OCI-LY1 (cell line): ENCODE data around the gene CREB3L2.

ENCODE experiments used
- H2AFZ ChIP-seq: fragments of 200-600 bp; sonication (generic), shearing (Covaris generic); 2 replicates; pipeline ENCODE4 v1.6.0; 2014; ENCODE audit warnings: antibody characterized with exemption, mild to moderate bottlenecking, low read length
- H3F3A ChIP-seq: fragments of 200-600 bp; sonication (generic), shearing (Covaris generic); 2 replicates; pipeline ENCODE4 v1.6.0; 2014; ENCODE audit warnings: mild to moderate bottlenecking, antibody characterized with exemption, low read length, moderate library complexity; ENCODE audit not compliant: insufficient read depth
- H3K27ac ChIP-seq: fragments of 200-600 bp; sonication (generic); 2 replicates; pipeline ENCODE4 v1.5.1; 2014; ENCODE audit warnings: low read length, mixed run types, mild to moderate bottlenecking, low read depth; ENCODE audit not compliant: poor library complexity, severe bottlenecking
- H3K27me3 ChIP-seq: fragments of 200-600 bp; sonication (generic); 2 replicates; pipeline ENCODE4 v1.6.0; 2014; ENCODE audit warnings: antibody characterized with exemption, mild to moderate bottlenecking, low read length, moderate library complexity; ENCODE audit not compliant: insufficient read depth
- H3K36me3 ChIP-seq: fragments of 200-600 bp; sonication (generic); 2 replicates; pipeline ENCODE4 v1.6.1; 2014; ENCODE audit warnings: mild to moderate bottlenecking, antibody characterized with exemption, low read length, moderate library complexity, mixed read lengths; ENCODE audit not compliant: insufficient read depth
- H3K4me1 ChIP-seq: fragments of 200-600 bp; sonication (generic); 2 replicates; pipeline ENCODE4 v1.5.1; 2014; ENCODE audit warnings: mild to moderate bottlenecking, low read length, moderate library complexity; ENCODE audit not compliant: insufficient read depth, severe bottlenecking
- H3K4me2 ChIP-seq: fragments of 200-600 bp; sonication (generic), shearing (Covaris generic); 2 replicates; pipeline ENCODE4 v1.6.1; 2014; ENCODE audit warnings: low read length
- H3K4me3 ChIP-seq: fragments of 200-600 bp; sonication (generic); 2 replicates; pipeline ENCODE4 v1.5.1; 2014; ENCODE audit warnings: low read length, low read depth, mild to moderate bottlenecking, mixed read lengths; ENCODE audit not compliant: poor library complexity, severe bottlenecking
- H3K79me2 ChIP-seq: fragments of 200-600 bp; shearing (Covaris generic); 2 replicates; pipeline ENCODE4 v1.6.1; 2016; ENCODE audit warnings: mixed run types, low read length, mixed read lengths; ENCODE audit not compliant: insufficient read depth
- H3K9ac ChIP-seq: fragments of 200-600 bp; sonication (generic), shearing (Covaris generic); 2 replicates; pipeline ENCODE4 v1.6.1; 2014; ENCODE audit warnings: mild to moderate bottlenecking, low read length, mixed read lengths
- H3K9me2 ChIP-seq: fragments of 200-600 bp; sonication (generic), shearing (Covaris generic); 2 replicates; pipeline ENCODE4 v1.6.1; 2014; ENCODE audit warnings: low read depth, mild to moderate bottlenecking, low read length, mixed read lengths
- H3K9me3 ChIP-seq: fragments of 200-600 bp; shearing (Covaris generic); 2 replicates; pipeline ENCODE4 v1.6.1; 2014; ENCODE audit warnings: low read length, mixed read lengths
- H4K20me1 ChIP-seq: fragments of 200-600 bp; sonication (generic), shearing (Covaris generic); 2 replicates; pipeline ENCODE4 v1.6.0; 2016; ENCODE audit warnings: mild to moderate bottlenecking, low read length; ENCODE audit not compliant: insufficient read depth
- EZH2 ChIP-seq: fragments of 200-600 bp; sonication (generic), shearing (Covaris generic); IDR thresholded peaks from 2 replicates; pipeline ENCODE4 v1.8.0; 2017; ENCODE audit warnings: borderline replicate concordance, mixed run types, mild to moderate bottlenecking, antibody characterized with exemption, low read length, moderate library complexity, mixed read lengths
- TF ChIP-seq, protein P1 (sequence below): fragments of 200-600 bp; sonication (generic), shearing (Covaris generic); IDR thresholded peaks from 2 replicates; pipeline ENCODE4 v1.5.1; 2017; ENCODE audit warnings: mild to moderate bottlenecking, antibody characterized with exemption, low read length, moderate library complexity, mixed read lengths

CREB3L2 gene

DNA sequence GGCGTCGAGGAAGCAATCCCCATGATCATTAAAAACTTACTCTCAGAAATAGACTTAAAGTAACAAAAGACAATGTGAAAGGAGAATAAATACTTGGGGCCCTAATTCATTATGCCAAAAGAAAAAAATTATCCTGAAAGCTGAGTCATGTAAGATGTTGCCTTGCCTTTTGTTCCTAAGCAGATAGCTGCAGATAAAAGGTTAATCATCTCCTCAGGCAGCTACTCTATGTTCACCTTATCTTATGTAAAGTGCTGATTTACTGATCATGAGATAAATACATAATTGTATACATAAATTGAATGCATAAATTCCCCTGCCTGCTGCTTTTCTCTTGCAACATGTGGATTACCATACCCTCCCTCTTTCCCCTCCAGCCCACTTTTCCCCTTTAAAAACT lies 28.1 kb upstream of the CREB3L2 start:
- no peak overlapping the region for H3K27ac ChIP-seq
- no peaks in the 10 kb centered on the region for H3K36me3 ChIP-seq
- H3K9me2 ChIP-seq, result no peaks in the 10 kb centered on the region
- H3K9ac ChIP-seq, result no peak overlapping the region
- no peaks in the 10 kb centered on the region for H3F3A ChIP-seq
- no peaks in the 10 kb centered on the region; the same call in 1 of the 2 replicates for H3K9me3 ChIP-seq
- H3K79me2 ChIP-seq, result no peaks in the 10 kb centered on the region
- no peak overlapping the region for H3K4me2 ChIP-seq
- H3K27me3 ChIP-seq, result no peaks in the 10 kb centered on the region
- no peaks in the 10 kb centered on the region for H3K4me1 ChIP-seq
- no peaks in the 10 kb centered on the region for H4K20me1 ChIP-seq
- no peak overlapping the region for H2AFZ ChIP-seq
- TF ChIP-seq, protein P1, sequence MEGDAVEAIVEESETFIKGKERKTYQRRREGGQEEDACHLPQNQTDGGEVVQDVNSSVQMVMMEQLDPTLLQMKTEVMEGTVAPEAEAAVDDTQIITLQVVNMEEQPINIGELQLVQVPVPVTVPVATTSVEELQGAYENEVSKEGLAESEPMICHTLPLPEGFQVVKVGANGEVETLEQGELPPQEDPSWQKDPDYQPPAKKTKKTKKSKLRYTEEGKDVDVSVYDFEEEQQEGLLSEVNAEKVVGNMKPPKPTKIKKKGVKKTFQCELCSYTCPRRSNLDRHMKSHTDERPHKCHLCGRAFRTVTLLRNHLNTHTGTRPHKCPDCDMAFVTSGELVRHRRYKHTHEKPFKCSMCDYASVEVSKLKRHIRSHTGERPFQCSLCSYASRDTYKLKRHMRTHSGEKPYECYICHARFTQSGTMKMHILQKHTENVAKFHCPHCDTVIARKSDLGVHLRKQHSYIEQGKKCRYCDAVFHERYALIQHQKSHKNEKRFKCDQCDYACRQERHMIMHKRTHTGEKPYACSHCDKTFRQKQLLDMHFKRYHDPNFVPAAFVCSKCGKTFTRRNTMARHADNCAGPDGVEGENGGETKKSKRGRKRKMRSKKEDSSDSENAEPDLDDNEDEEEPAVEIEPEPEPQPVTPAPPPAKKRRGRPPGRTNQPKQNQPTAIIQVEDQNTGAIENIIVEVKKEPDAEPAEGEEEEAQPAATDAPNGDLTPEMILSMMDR, result no peak
- TF ChIP-seq EZH2, result no peak
- no peak overlapping the region for H3K4me3 ChIP-seq

DNA sequence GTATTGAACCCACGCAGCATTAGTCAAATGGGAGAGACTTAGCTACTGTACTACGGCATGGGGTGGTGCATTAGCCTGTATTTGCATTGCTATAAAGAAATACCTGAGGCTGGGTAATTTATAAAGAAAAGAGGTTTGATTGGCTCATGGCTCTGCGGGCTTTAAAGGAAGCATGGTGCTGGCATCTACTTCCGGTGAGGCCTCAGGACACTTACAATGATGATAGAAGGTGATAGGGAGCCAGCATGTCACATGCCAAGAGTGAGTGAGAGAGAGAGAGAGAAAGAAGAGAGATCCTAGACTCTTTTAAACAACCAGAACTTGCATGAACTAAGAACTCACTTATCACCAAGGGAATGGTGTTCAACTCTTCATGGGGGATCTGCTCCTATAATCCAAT lies 27.2 kb upstream of the CREB3L2 start:
- Histone ChIP-seq H3K36me3 (no peaks in the 10 kb centered on the region), H3K9me2 (no peaks in the 10 kb centered on the region), H3K27me3 (no peaks in the 10 kb centered on the region), H3K4me1 (no peaks in the 10 kb centered on the region), H2AFZ (no peak overlapping the region), H4K20me1 (no peaks in the 10 kb centered on the region), H3K4me2 (no peak overlapping the region), H3K79me2 (no peaks in the 10 kb centered on the region), H3K27ac (no peak overlapping the region), H3F3A (no peaks in the 10 kb centered on the region), H3K9me3 (no peaks in the 10 kb centered on the region; the same call in 1 of the 2 replicates), H3K4me3 (no peak overlapping the region), H3K9ac (no peak overlapping the region)
- TF ChIP-seq EZH2, result no peak
- TF ChIP-seq, protein P1, result no peak

DNA sequence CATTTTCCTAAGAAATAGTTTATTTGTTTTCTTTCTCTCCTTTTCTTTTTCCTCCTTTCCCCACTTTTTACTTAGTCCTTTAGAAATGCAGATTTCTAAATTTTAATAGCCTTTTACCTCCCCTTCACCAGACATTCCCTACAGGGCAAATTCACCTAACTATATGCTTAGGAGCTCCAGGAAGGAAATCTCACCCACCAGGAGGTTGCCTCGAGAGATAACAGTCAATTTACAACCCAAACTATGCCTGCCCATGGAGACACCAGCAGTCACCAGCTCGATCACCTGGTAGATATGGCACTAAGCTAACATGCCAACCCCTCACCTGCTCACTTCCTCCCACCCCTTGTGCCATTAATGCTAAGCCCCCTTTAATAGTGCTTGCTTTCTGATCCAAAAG lies 25.2 kb upstream of the CREB3L2 start:
- no peak overlapping the region for H2AFZ ChIP-seq
- no peaks in the 10 kb centered on the region; the same call in 1 of the 2 replicates for H3K9me3 ChIP-seq
- no peak overlapping the region for H3K4me2 ChIP-seq
- H3F3A ChIP-seq, result no peaks in the 10 kb centered on the region
- no peak overlapping the region for H3K9ac ChIP-seq
- no peak overlapping the region for H3K27ac ChIP-seq
- TF ChIP-seq, protein P1, result no peak
- TF ChIP-seq EZH2, result no peak
- no peak overlapping the region for H3K4me3 ChIP-seq
- H3K27me3 ChIP-seq, result no peaks in the 10 kb centered on the region
- H3K36me3 ChIP-seq, result no peaks in the 10 kb centered on the region
- H3K9me2 ChIP-seq, result no peaks in the 10 kb centered on the region
- no peaks in the 10 kb centered on the region for H4K20me1 ChIP-seq
- no peaks in the 10 kb centered on the region for H3K4me1 ChIP-seq
- no peaks in the 10 kb centered on the region for H3K79me2 ChIP-seq
